Lower lobe of right lung (tissue), 2 donors: ENCODE data around the gene DYDC2. TPM values are rescaled to one million over a fixed set of nuclear protein-coding genes. Genes with fewer than 3 reads are reported as not detected.

Source experiments
- ATAC-seq, 2 donors: fragments of 200-7000 bp; cut with Tn5 transposase; one replicate each; pipeline ENCODE4 v1.9.1; 2020 to 2022; ENCODE audit warnings: mild to moderate bottlenecking in 2 of 2, moderate library complexity in 2 of 2
- DNase-seq: peaks from one replicate; pipeline ENCODE4 v3.0.0-alpha.2; 2020
- H3K27ac ChIP-seq: fragments of 200-600 bp; one replicate; pipeline ENCODE4 v1.8.0; 2022
- H3K27me3 ChIP-seq: fragments of 200-600 bp; one replicate; pipeline ENCODE4 v1.8.0; 2022; ENCODE audit warnings: low read depth
- H3K36me3 ChIP-seq: fragments of 200-600 bp; one replicate; pipeline ENCODE4 v1.8.0; 2022; ENCODE audit warnings: mild to moderate bottlenecking
- H3K4me1 ChIP-seq: fragments of 200-600 bp; one replicate; pipeline ENCODE4 v1.8.0; 2022
- H3K4me3 ChIP-seq: fragments of 200-600 bp; one replicate; pipeline ENCODE4 v1.8.0; 2022; ENCODE audit warnings: mild to moderate bottlenecking
- H3K9me3 ChIP-seq: fragments of 200-600 bp; one replicate; pipeline ENCODE4 v1.8.0; 2022
- intact Hi-C: fragments of 100-400 bp; cut with DNase I; formaldehyde crosslinking; loops from one replicate; pipeline ENCODE4 v1.11.0; 2022
- total RNA-seq: library from RNA; stranded (reverse); fragmentation: NEBNext Ultra II Directional; extraction: Animal tissue kit (Norgen Biotek cat#: 25700); gene quantifications from one replicate; pipeline ENCODE4 v1.2.1, GENCODE V29; 2021
- TF ChIP-seq, protein P1 (sequence below): fragments of 200-600 bp; IDR thresholded peaks from one replicate; pipeline ENCODE4 v1.8.0; 2022; ENCODE audit warnings: antibody characterized with exemption, mild to moderate bottlenecking
- donor health status: DM: no; HTN: yes; CAD: no; lungs with severe emphysema.

The DYDC2 gene
- total RNA-seq, 1 donor from 2014 or later: 4.2 TPM

DNA sequence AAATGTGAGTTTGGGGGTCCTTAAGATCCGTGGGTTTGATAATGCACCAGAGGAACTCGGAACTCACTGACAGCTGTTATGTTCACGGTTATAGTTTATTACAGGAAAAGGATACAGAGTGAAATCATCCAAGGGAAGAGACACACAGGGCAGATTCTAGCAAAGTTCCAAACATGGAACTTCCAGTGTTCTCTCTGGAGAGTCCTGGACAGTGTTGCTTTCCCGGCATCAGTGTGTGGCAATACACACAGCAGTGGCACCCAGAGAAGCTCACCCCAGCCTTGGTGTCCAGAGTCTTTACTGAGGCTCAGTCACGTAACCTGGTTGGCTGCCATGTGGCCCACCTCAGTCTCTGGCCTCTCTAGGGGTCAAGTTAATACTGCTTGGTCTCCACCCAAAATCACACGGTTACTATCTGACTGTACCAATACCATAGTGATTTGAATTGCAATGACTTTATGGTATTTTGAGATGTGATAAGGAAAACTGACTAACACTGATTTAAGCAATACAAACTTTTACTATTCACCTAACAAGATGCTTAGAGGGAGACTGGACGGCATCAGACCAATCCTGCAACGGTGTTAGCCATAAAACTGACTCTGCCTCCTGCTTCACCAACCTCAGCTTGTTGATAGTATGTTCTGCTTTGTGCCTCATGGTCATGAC lies 43.7 kb downstream of the DYDC2 start:
- Histone ChIP-seq H3K9me3 (no peaks in the 10 kb centered on the region), H3K27me3 (no peaks in the 10 kb centered on the region), H3K36me3 (no peaks in the 10 kb centered on the region), H3K27ac (no peak overlapping the region), H3K4me1 (no peaks in the 10 kb centered on the region), H3K4me3 (no peak overlapping the region)
- TF ChIP-seq, protein P1, sequence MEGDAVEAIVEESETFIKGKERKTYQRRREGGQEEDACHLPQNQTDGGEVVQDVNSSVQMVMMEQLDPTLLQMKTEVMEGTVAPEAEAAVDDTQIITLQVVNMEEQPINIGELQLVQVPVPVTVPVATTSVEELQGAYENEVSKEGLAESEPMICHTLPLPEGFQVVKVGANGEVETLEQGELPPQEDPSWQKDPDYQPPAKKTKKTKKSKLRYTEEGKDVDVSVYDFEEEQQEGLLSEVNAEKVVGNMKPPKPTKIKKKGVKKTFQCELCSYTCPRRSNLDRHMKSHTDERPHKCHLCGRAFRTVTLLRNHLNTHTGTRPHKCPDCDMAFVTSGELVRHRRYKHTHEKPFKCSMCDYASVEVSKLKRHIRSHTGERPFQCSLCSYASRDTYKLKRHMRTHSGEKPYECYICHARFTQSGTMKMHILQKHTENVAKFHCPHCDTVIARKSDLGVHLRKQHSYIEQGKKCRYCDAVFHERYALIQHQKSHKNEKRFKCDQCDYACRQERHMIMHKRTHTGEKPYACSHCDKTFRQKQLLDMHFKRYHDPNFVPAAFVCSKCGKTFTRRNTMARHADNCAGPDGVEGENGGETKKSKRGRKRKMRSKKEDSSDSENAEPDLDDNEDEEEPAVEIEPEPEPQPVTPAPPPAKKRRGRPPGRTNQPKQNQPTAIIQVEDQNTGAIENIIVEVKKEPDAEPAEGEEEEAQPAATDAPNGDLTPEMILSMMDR: no peak
- no peak for DNase-seq
- no peak for ATAC-seq
- intact Hi-C loops: no loop called here

DNA sequence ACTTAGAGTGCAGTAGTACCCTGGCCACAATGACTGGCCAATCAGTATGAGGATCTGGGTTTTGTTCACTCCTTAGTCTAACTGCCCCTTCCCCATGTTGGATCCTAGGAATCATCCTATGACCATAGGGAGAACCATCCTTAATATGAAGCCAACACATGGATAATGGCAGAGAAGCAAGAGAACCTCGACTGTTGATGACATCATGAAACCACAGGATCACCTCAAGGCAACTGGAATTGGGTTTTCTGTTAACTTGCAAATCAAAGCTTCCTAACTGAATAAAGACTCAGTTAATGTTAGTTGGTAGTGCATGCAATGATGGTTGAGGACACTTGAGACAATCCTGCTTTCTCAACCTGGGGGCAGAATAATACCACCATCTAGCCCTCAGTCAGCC lies 48.5 kb downstream of the DYDC2 start:
- TF ChIP-seq, protein P1: no peak
- Histone ChIP-seq H3K9me3 (no peaks in the 10 kb centered on the region), H3K4me1 (peaks cover 22% of the 10 kb centered on the region), H3K27me3 (no peaks in the 10 kb centered on the region), H3K36me3 (no peaks in the 10 kb centered on the region), H3K4me3 (no peak overlapping the region), H3K27ac (no peak overlapping the region)
- DNase-seq: no peak
- intact Hi-C loops: no loop called here
- ATAC-seq: no peak

DNA sequence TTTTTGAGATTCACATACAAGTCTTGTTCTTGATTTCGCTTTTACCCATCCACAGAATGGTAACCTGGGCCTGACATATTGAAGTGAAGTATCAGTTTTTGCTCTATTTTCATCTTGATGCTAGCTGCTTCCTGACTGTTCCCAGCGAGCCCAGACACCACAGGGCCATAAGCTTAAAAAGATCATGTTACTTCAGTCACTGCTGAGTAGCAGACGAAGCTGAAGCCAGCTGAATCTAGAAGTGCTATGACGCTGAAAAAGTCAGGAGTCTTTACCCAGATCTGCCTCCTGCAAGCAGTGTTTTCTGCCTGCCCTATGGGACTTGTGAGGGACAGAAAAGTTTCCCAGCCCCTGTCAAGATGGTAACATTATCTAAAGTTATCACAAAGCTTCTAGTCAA lies 49.0 kb downstream of the DYDC2 start:
- H3K4me3 ChIP-seq: no peak overlapping the region
- no peaks in the 10 kb centered on the region for H3K9me3 ChIP-seq
- no peaks in the 10 kb centered on the region for H3K36me3 ChIP-seq
- TF ChIP-seq, protein P1: no peak
- intact Hi-C loops: no loop called here
- H3K4me1 ChIP-seq: peaks cover 23% of the 10 kb centered on the region
- DNase-seq: no peak
- H3K27ac ChIP-seq: no peak overlapping the region
- H3K27me3 ChIP-seq: no peaks in the 10 kb centered on the region
- ATAC-seq: no peak

DNA sequence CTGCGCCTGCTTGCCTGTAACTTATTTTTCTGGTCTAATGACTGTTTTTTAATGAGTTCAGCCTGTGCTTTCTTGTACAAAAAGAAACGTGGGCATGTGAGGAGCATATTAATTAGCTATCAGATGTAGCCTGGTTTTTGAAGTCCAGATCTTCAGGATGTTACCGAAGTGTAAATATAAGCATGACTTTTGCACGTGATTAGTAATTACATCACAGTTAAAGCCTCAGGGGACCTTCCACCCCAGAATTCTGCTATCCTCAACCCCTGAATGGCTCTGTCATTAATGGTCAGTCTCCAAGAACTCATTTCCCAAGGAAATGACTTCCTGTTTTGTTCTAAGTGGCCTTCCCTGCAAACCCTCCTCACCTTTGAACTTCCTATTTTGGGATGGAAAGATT lies 49.6 kb downstream of the DYDC2 start:
- H3K36me3 ChIP-seq: no peaks in the 10 kb centered on the region
- H3K4me3 ChIP-seq: no peak overlapping the region
- TF ChIP-seq, protein P1: no peak
- peaks cover 23% of the 10 kb centered on the region for H3K4me1 ChIP-seq
- H3K27me3 ChIP-seq: no peaks in the 10 kb centered on the region
- DNase-seq: no peak
- ATAC-seq: no peak
- no peaks in the 10 kb centered on the region for H3K9me3 ChIP-seq
- no peak overlapping the region for H3K27ac ChIP-seq
- intact Hi-C loops: no loop called here

DNA sequence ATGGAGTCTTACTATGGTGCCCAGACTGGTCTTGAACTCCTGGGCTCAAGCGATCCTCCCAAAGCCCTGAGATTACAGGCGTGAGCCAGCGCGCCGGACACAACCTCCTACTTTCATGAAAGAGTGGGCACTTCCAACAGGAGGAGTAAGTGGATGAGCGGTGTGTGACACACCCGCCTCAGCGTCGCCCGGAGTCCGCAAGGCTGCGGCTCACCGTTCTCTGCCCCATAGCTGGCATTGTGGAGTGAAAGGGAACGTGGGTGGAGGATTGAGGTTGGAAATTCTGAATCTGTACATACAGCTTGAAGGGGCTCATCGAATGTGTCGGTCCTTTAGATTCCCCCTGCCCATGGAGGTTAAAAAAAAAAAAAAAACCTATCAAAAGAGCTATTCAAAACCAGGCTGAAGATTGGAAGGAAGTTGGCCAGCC lies 51.2 kb downstream of the DYDC2 start:
- Histone ChIP-seq H3K4me3 (peak overlapping the region; percentile 84), H3K36me3 (no peaks in the 10 kb centered on the region), H3K27me3 (no peaks in the 10 kb centered on the region), H3K9me3 (no peaks in the 10 kb centered on the region), H3K4me1 (peaks cover 23% of the 10 kb centered on the region), H3K27ac (peak overlapping the region; percentile 72)
- TF ChIP-seq, protein P1: no peak
- intact Hi-C loops: no loop called here
- DNase-seq: peak; percentile 55
- peak; percentile 72 to 84 for ATAC-seq
